ENCODE data around the gene SWAP70. TPM values are rescaled to one million over a fixed set of nuclear protein-coding genes. Genes with fewer than 3 reads are reported as not detected.

Gene SWAP70
- total and polyA plus RNA-seq, 2 of the 13 experiments (the other 11 are each of a cell fraction or from before 2014, with no cell fraction given) = 4.6 to 8.7 TPM

DNA sequence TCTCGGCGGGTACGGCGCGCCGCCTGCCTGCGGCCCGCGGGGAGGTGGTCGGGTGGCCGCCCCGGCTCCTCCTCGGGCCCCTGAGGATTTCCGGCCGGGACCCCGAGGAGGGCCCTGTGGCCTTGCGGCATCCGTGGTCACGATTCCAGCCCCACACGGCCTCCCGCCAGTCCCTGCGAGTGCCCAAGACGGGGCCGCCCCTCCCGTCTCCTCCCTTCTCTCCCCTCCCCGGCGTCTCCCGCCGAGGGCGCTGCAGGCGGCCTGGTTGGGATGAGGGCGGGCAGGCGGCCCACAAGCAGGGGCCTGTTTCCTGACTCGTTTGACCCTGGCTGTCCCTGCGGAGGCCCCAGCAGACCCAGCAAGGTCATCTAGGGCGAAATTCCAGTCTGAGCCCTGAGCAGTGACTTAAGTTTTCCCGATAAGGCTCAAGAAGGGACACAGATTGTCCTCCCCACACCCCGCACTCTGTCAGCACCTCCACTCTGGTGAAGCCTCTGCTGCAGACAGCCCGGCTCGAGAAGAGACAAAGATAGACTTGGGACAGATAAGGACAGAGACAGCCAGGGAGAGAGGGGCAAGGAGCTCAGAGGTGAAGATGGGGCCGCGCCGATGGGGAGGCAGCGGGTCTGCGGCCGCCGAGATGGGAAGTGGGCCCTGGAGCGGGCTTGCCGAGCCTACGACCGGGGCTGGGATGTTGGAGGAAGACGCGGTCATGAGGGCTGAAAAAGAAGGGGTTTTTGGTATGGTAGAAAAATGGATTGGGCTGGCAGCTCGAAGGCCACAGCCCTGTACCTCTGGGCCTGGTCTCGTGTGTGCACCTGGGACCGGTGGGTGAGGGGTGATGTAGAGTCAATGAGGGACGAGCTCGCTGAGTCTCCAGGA, 95.0 kb downstream of the SWAP70 start (continued):
- TF ChIP-seq, protein P1, sequence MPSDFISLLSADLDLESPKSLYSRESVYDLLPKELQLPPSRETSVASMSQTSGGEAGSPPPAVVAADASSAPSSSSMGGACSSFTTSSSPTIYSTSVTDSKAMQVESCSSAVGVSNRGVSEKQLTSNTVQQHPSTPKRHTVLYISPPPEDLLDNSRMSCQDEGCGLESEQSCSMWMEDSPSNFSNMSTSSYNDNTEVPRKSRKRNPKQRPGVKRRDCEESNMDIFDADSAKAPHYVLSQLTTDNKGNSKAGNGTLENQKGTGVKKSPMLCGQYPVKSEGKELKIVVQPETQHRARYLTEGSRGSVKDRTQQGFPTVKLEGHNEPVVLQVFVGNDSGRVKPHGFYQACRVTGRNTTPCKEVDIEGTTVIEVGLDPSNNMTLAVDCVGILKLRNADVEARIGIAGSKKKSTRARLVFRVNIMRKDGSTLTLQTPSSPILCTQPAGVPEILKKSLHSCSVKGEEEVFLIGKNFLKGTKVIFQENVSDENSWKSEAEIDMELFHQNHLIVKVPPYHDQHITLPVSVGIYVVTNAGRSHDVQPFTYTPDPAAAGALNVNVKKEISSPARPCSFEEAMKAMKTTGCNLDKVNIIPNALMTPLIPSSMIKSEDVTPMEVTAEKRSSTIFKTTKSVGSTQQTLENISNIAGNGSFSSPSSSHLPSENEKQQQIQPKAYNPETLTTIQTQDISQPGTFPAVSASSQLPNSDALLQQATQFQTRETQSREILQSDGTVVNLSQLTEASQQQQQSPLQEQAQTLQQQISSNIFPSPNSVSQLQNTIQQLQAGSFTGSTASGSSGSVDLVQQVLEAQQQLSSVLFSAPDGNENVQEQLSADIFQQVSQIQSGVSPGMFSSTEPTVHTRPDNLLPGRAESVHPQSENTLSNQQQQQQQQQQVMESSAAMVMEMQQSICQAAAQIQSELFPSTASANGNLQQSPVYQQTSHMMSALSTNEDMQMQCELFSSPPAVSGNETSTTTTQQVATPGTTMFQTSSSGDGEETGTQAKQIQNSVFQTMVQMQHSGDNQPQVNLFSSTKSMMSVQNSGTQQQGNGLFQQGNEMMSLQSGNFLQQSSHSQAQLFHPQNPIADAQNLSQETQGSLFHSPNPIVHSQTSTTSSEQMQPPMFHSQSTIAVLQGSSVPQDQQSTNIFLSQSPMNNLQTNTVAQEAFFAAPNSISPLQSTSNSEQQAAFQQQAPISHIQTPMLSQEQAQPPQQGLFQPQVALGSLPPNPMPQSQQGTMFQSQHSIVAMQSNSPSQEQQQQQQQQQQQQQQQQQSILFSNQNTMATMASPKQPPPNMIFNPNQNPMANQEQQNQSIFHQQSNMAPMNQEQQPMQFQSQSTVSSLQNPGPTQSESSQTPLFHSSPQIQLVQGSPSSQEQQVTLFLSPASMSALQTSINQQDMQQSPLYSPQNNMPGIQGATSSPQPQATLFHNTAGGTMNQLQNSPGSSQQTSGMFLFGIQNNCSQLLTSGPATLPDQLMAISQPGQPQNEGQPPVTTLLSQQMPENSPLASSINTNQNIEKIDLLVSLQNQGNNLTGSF (CRISPR knock-in tag; IDR thresholded peaks at IDR 0.05) = no peak
- TF ChIP-seq GATA4 (IDR thresholded peaks at IDR 0.05; ENCODE audit: borderline replicate concordance, low read depth) (no peak), ZNF264 (CRISPR knock-in tag; IDR thresholded peaks at IDR 0.05) (0 out of 2 replicates have a peak, but pooled peaks have one; percentile 15), TRIM24 (CRISPR knock-in tag; IDR thresholded peaks at IDR 0.05) (no peak), PHF21A (CRISPR knock-in tag; IDR thresholded peaks at IDR 0.05) (peak; percentile 82), ZBTB10 (CRISPR knock-in tag; IDR thresholded peaks at IDR 0.05; ENCODE audit: borderline replicate concordance) (0 out of 2 replicates have a peak, but pooled peaks have one; percentile 18), HIVEP1 (CRISPR knock-in tag; IDR thresholded peaks at IDR 0.05) (no peak), AGO1 (IDR thresholded peaks at IDR 0.05; ENCODE audit: low read depth, low read length, poor library complexity, severe bottlenecking) (no peak), IRX3 (CRISPR knock-in tag; IDR thresholded peaks at IDR 0.05; ENCODE audit: borderline replicate concordance, low read depth) (0 out of 2 replicates have a peak, but pooled peaks have one; percentile 43), ARID2 (CRISPR knock-in tag; IDR thresholded peaks at IDR 0.05; ENCODE audit: borderline replicate concordance) (0 out of 2 replicates have a peak, but pooled peaks have one; percentile 69), NFIC (IDR thresholded peaks at IDR 0.05; ENCODE audit: low read length) (no peak)
- TF ChIP-seq, protein P2, sequence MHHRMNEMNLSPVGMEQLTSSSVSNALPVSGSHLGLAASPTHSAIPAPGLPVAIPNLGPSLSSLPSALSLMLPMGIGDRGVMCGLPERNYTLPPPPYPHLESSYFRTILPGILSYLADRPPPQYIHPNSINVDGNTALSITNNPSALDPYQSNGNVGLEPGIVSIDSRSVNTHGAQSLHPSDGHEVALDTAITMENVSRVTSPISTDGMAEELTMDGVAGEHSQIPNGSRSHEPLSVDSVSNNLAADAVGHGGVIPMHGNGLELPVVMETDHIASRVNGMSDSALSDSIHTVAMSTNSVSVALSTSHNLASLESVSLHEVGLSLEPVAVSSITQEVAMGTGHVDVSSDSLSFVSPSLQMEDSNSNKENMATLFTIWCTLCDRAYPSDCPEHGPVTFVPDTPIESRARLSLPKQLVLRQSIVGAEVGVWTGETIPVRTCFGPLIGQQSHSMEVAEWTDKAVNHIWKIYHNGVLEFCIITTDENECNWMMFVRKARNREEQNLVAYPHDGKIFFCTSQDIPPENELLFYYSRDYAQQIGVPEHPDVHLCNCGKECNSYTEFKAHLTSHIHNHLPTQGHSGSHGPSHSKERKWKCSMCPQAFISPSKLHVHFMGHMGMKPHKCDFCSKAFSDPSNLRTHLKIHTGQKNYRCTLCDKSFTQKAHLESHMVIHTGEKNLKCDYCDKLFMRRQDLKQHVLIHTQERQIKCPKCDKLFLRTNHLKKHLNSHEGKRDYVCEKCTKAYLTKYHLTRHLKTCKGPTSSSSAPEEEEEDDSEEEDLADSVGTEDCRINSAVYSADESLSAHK (CRISPR knock-in tag; IDR thresholded peaks at IDR 0.05; ENCODE audit: borderline replicate concordance) = no peak
- TF ChIP-seq, protein P3, sequence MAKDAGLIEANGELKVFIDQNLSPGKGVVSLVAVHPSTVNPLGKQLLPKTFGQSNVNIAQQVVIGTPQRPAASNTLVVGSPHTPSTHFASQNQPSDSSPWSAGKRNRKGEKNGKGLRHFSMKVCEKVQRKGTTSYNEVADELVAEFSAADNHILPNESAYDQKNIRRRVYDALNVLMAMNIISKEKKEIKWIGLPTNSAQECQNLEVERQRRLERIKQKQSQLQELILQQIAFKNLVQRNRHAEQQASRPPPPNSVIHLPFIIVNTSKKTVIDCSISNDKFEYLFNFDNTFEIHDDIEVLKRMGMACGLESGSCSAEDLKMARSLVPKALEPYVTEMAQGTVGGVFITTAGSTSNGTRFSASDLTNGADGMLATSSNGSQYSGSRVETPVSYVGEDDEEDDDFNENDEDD (CRISPR knock-in tag; IDR thresholded peaks at IDR 0.05; ENCODE audit: borderline replicate concordance) = peak; percentile 66; the same call in 1 of the 2 replicates
